Neural progenitor cell (in vitro differentiated cells): ENCODE data around the gene CCDC91. TPM values are rescaled to one million over a fixed set of nuclear protein-coding genes. Genes with fewer than 3 reads are reported as not detected.

Source experiments
- DNase-seq: peaks from one replicate; pipeline ENCODE4 v3.0.0-alpha.2; 2016; ENCODE audit warnings: low spot score
- H2AFZ ChIP-seq: fragments of 200-600 bp; sonication (generic); replicated peaks from 2 replicates; pipeline ENCODE4 v1.6.1; 2016; ENCODE audit warnings: antibody characterized with exemption
- H3F3A ChIP-seq: fragments of 200-600 bp; sonication (generic); 2 replicates; pipeline ENCODE4 v1.6.1; 2016; ENCODE audit warnings: antibody characterized with exemption, low read depth
- H3K27ac ChIP-seq: fragments of 200-600 bp; sonication (generic); 2 replicates; pipeline ENCODE4 v1.5.1; 2016; ENCODE audit warnings: mild to moderate bottlenecking
- H3K27me3 ChIP-seq: fragments of 200-600 bp; sonication (generic); 2 replicates; pipeline ENCODE4 v1.6.1; 2016; ENCODE audit warnings: mild to moderate bottlenecking, moderate library complexity
- H3K36me3 ChIP-seq: fragments of 200-600 bp; sonication (generic); 2 replicates; pipeline ENCODE4 v1.5.1; 2016
- H3K4me1 ChIP-seq: fragments of 200-600 bp; sonication (generic); 2 replicates; pipeline ENCODE4 v1.6.1; 2016; ENCODE audit warnings: mixed run types
- H3K4me2 ChIP-seq: fragments of 200-600 bp; sonication (generic); 2 replicates; pipeline ENCODE4 v1.6.1; 2016
- H3K4me3 ChIP-seq: fragments of 200-600 bp; sonication (generic); 2 replicates; pipeline ENCODE4 v1.5.1; 2016
- H3K79me2 ChIP-seq: fragments of 200-600 bp; sonication (generic); 2 replicates; pipeline ENCODE4 v1.6.1; 2016; ENCODE audit warnings: low read depth
- H3K9ac ChIP-seq: fragments of 200-600 bp; sonication (generic); 2 replicates; pipeline ENCODE4 v1.6.1; 2016
- H3K9me3 ChIP-seq: fragments of 200-600 bp; sonication (generic); 2 replicates; pipeline ENCODE4 v1.5.1; 2016; ENCODE audit warnings: low read depth
- H4K20me1 ChIP-seq: fragments of 200-600 bp; sonication (generic); 2 replicates; pipeline ENCODE4 v1.6.1; 2016; ENCODE audit warnings: low read depth
- H3K27ac Mint-ChIP-seq: 3 replicates; pipeline ENCODE4 v1.8.0; 2021; ENCODE audit warnings: mixed read lengths
- H3K27me3 Mint-ChIP-seq: 2 replicates; pipeline ENCODE4 v1.8.0; 2022; ENCODE audit warnings: low read depth, mild to moderate bottlenecking, inconsistent platforms, moderate library complexity, mixed read lengths; ENCODE audit not compliant: insufficient read depth
- H3K36me3 Mint-ChIP-seq: 3 replicates; pipeline ENCODE4 v1.8.0; 2021; ENCODE audit warnings: mixed read lengths
- H3K4me1 Mint-ChIP-seq: 3 replicates; pipeline ENCODE4 v1.8.0; 2021; ENCODE audit warnings: mixed read lengths
- H3K4me3 Mint-ChIP-seq: 3 replicates; pipeline ENCODE4 v1.8.0; 2021; ENCODE audit warnings: mild to moderate bottlenecking, moderate library complexity, mixed read lengths
- H3K9me3 Mint-ChIP-seq: 3 replicates; pipeline ENCODE4 v1.8.0; 2020; ENCODE audit warnings: mixed read lengths
- CTCF ChIP-seq: fragments of 200-600 bp; sonication (generic); IDR thresholded peaks from 2 replicates; pipeline ENCODE4 v1.5.1; 2017; ENCODE audit warnings: antibody characterized with exemption, mild to moderate bottlenecking
- EZH2 ChIP-seq: fragments of 200-600 bp; sonication (generic); IDR thresholded peaks from 2 replicates; pipeline ENCODE4 v1.6.1; 2017; ENCODE audit warnings: antibody characterized with exemption, mild to moderate bottlenecking, moderate library complexity
- EZH2phosphoT487 ChIP-seq: fragments of 200-600 bp; sonication (generic); IDR thresholded peaks from 2 replicates; pipeline ENCODE4 v1.6.1; 2017; ENCODE audit warnings: antibody characterized with exemption
- total RNA-seq: library from RNA; depleted of rRNA; stranded (reverse); fragments of >200 nt; gene quantifications from 2 replicates; pipeline ENCODE4 v1.2.3, GENCODE V29; 2015; ENCODE audit warnings: low replicate concordance

Gene CCDC91
- total RNA-seq, 1 donor from 2014 or later: 35.8 TPM

- H3K36me3 Mint-ChIP-seq: no peaks in the 10 kb centered on the region
These were observed 378.4 kb downstream of the CCDC91 start for GRCh38 chr12:28568704-28569103.

GRCh38 chr12:28569698-28570411 lies 379.6 kb downstream of the CCDC91 start:
- H2AFZ ChIP-seq: no peak overlapping the region
- no peaks in the 10 kb centered on the region for H3K36me3 Mint-ChIP-seq
- no peak overlapping the region for H3K27ac ChIP-seq
- H4K20me1 ChIP-seq: no peaks in the 10 kb centered on the region
- no peaks in the 10 kb centered on the region for H3K4me1 ChIP-seq
- H3K9me3 Mint-ChIP-seq: no peaks in the 10 kb centered on the region
- no peak overlapping the region for H3K9ac ChIP-seq
- H3K9me3 ChIP-seq: no peaks in the 10 kb centered on the region
- no peak overlapping the region for H3K27ac Mint-ChIP-seq
- H3K4me3 ChIP-seq: no peak overlapping the region
- H3K4me3 Mint-ChIP-seq: no peak overlapping the region
- H3F3A ChIP-seq: no peaks in the 10 kb centered on the region
- no peak overlapping the region for H3K4me2 ChIP-seq
- H3K79me2 ChIP-seq: no peaks in the 10 kb centered on the region
- DNase-seq: no peak
- no peaks in the 10 kb centered on the region for H3K27me3 ChIP-seq
- peaks cover 8% of the 10 kb centered on the region for H3K4me1 Mint-ChIP-seq
- H3K27me3 Mint-ChIP-seq: peaks cover 3% of the 10 kb centered on the region
- TF ChIP-seq CTCF: no peak
- no peak for TF ChIP-seq EZH2phosphoT487
- no peak for TF ChIP-seq EZH2
- no peaks in the 10 kb centered on the region for H3K36me3 ChIP-seq

More at GRCh38 chr12:28568704-28569103, 378.4 kb downstream of the CCDC91 start:
- Histone ChIP-seq H3K27ac (no peak overlapping the region), H2AFZ (no peak overlapping the region), H3K36me3 (no peaks in the 10 kb centered on the region), H3K9me3 (no peaks in the 10 kb centered on the region), H4K20me1 (no peaks in the 10 kb centered on the region), H3K4me3 (no peak overlapping the region), H3K4me2 (no peak overlapping the region), H3K27me3 (no peaks in the 10 kb centered on the region), H3K79me2 (no peaks in the 10 kb centered on the region), H3K9ac (no peak overlapping the region), H3K4me1 (no peaks in the 10 kb centered on the region), H3F3A (no peaks in the 10 kb centered on the region)
- Mint-ChIP-seq H3K27me3 (peaks cover 3% of the 10 kb centered on the region), H3K9me3 (no peaks in the 10 kb centered on the region), H3K27ac (no peak overlapping the region), H3K4me3 (no peak overlapping the region), H3K4me1 (peaks cover 8% of the 10 kb centered on the region)
- no peak for DNase-seq
- TF ChIP-seq EZH2 (no peak), CTCF (no peak), EZH2phosphoT487 (no peak)

GRCh38 chr12:28570811-28571210 lies 380.6 kb downstream of the CCDC91 start:
- Mint-ChIP-seq H3K4me3 (no peak overlapping the region), H3K27me3 (peaks cover 3% of the 10 kb centered on the region), H3K9me3 (no peaks in the 10 kb centered on the region), H3K36me3 (no peaks in the 10 kb centered on the region), H3K27ac (no peak overlapping the region), H3K4me1 (peaks cover 8% of the 10 kb centered on the region)
- no peak overlapping the region for H3K4me2 ChIP-seq
- H3K27ac ChIP-seq: no peak overlapping the region
- H2AFZ ChIP-seq: no peak overlapping the region
- H3F3A ChIP-seq: no peaks in the 10 kb centered on the region
- TF ChIP-seq EZH2phosphoT487 (no peak), EZH2 (no peak)
- no peaks in the 10 kb centered on the region for H3K36me3 ChIP-seq
- H3K4me3 ChIP-seq: no peak overlapping the region
- H3K9me3 ChIP-seq: no peaks in the 10 kb centered on the region
- H3K79me2 ChIP-seq: no peaks in the 10 kb centered on the region
- DNase-seq: no peak
- no peak overlapping the region for H3K9ac ChIP-seq
- H3K4me1 ChIP-seq: no peaks in the 10 kb centered on the region
- H4K20me1 ChIP-seq: no peaks in the 10 kb centered on the region
- H3K27me3 ChIP-seq: no peaks in the 10 kb centered on the region
